Caco-2 (cell line): ENCODE data around the gene MYO18A. TPM values are rescaled to one million over a fixed set of nuclear protein-coding genes. Genes with fewer than 3 reads are reported as not detected.
"Not testable (repeated sequence)": the region's sequence is repeated elsewhere in the genome, so short reads cannot be mapped to it uniquely, and the experiment has no call there.

Experiments used
- BruUV-seq: library from RNA; stranded (reverse); fragments of 400-500 nt; replicated peaks from 2 replicates; lab custom pipeline; 2021; lab: Mats Ljungman, UMichigan
- CTCF ChIA-PET: fragments of 300-600 bp; sonication (Branson Sonifier 250); formaldehyde crosslinking; loops from one replicate; lab custom pipeline; 2022; ENCODE audit warnings: antibody characterized with exemption; lab: Charles Lee
- POLR2A ChIA-PET: fragments of 300-600 bp; sonication (Branson Sonifier 250); formaldehyde crosslinking; loops from one replicate; lab custom pipeline; 2022; ENCODE audit warnings: antibody characterized with exemption; lab: Charles Lee
- DNase-seq, 2 experiments: peaks; one replicate each; pipeline versions ENCODE4 v3.0.0 to v3.0.0-alpha.2; 2020 to 2022
- H3K27me3 ChIP-seq: replicated peaks from 2 replicates; pipeline ENCODE4 v1.6.0; 2011; ENCODE audit warnings: low read length; ENCODE audit not compliant: control insufficient read depth, insufficient read depth
- H3K36me3 ChIP-seq: 2 replicates; pipeline ENCODE4 v1.5.1; 2011; ENCODE audit warnings: low read length; ENCODE audit not compliant: control insufficient read depth, insufficient read depth
- H3K4me1 ChIP-seq: fragments of 250-450 bp; sonication (Bioruptor Pico); 2 replicates; pipeline ENCODE4 v1.5.1; 2020; ENCODE audit warnings: mild to moderate bottlenecking
- H3K4me3 ChIP-seq: 2 replicates; pipeline ENCODE4 v1.5.1; 2011; ENCODE audit warnings: low read depth, mild to moderate bottlenecking, control low read depth, low read length
- H3K9me3 ChIP-seq: fragments of 250-450 bp; sonication (Bioruptor Pico); 2 replicates; pipeline ENCODE4 v1.5.1; 2020; ENCODE audit warnings: mild to moderate bottlenecking, moderate library complexity
- H3K27ac Mint-ChIP-seq: one replicate; pipeline ENCODE4 v1.8.0; 2022; ENCODE audit warnings: mixed read lengths; ENCODE audit not compliant: unreplicated experiment
- H3K27me3 Mint-ChIP-seq: one replicate; pipeline ENCODE4 v1.8.0; 2022; ENCODE audit warnings: mixed read lengths; ENCODE audit not compliant: insufficient read depth, unreplicated experiment
- H3K36me3 Mint-ChIP-seq: one replicate; pipeline ENCODE4 v1.8.0; 2022; ENCODE audit warnings: mild to moderate bottlenecking, mixed read lengths; ENCODE audit not compliant: insufficient read depth, unreplicated experiment
- H3K4me1 Mint-ChIP-seq: one replicate; pipeline ENCODE4 v1.8.0; 2022; ENCODE audit warnings: low read depth, mixed read lengths; ENCODE audit not compliant: unreplicated experiment
- H3K4me3 Mint-ChIP-seq: one replicate; pipeline ENCODE4 v1.8.0; 2022; ENCODE audit warnings: mild to moderate bottlenecking, moderate library complexity, mixed read lengths; ENCODE audit not compliant: unreplicated experiment
- H3K9me3 Mint-ChIP-seq: one replicate; pipeline ENCODE4 v1.8.0; 2022; ENCODE audit warnings: mixed read lengths; ENCODE audit not compliant: unreplicated experiment
- intact Hi-C: fragments of 100-400 bp; cut with micrococcal nuclease; formaldehyde crosslinking; loops from one replicate; pipeline ENCODE4 v1.10.0; 2022; ENCODE audit not compliant: unreplicated experiment
- total RNA-seq: library from RNA; stranded (reverse); gene quantifications from 2 replicates; pipeline ENCODE4 v1.2.3, GENCODE V29; 2022
- TF ChIP-seq, protein P1 (sequence below), 2 experiments: fragments of 200-600 bp in 1 of 2; IDR thresholded peaks; 1 replicate in 1 of 2; 2 replicates in 1 of 2; pipeline versions ENCODE4 v1.5.1 to v1.8.0; 2011 to 2022; ENCODE audit warnings: antibody characterized with exemption in 1 of 2, control low read depth in 1 of 2, inconsistent platforms in 1 of 2, low read depth in 1 of 2, low read length in 1 of 2, mild to moderate bottlenecking in 1 of 2, moderate library complexity in 1 of 2; ENCODE audit not compliant: insufficient read depth in 1 of 2, severe bottlenecking in 1 of 2, unreplicated experiment in 1 of 2

Gene MYO18A
- total RNA-seq, 1 experiment from 2014 or later: 47.1 TPM

DNA sequence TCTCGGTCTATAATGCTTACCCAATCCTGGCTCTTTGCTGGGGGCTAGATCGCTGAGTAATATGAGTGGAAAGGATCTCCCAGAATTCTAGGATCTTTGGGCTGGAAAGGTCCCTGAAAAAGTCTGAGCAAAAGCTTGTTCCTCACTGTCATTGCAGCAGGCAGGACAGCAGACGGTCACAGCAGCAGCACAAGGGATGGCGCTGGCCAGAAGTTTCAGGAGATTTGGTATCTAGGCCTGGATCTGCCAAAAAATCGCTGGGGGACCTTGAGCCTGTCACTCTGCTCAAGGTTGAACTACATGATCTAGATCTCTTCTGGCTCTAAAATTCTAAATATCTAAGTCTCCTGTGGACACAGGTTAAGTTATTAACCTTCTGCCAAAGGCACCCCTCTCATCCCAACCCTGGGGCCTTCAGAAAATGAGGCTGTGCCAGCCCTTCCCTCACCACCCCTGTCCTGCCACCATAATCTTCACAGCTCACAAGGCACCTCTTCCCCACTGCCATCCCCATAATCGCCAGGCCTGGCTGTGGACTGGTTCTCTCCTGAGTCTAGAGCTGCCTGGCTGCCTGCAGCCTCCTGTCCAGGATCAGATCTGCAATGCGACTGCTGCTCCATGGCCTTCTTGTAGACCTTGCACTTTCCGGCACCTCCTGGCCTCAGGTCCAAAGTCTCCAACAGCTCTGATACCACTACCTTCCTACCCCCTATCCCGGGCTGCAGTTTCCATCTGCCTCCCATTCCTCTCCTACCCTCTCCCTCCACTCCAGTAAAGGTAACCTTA lies 10.2 kb downstream of the MYO18A start:
- BruUV-seq: no TSS peak
- H3K36me3 ChIP-seq: peaks cover 6% of the 10 kb centered on the region
- peaks cover 18% of the 10 kb centered on the region for H3K4me1 Mint-ChIP-seq

DNA sequence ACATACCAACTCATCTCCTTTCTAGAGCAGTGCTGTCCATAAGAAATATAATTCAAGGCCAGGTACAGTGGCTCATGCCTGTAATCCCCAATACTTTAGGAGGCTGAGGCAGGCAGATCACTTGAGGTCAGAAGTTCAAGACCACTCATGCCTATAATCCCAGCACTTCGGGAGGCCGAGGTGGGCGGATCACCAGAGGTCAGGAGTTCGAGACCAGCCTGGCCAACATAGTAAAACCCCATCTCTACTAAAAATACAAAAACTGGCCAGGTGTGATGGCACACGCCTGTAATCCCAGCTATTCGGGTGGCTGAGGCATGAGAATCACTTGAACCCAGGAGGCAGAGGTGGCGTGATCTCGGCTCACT lies 11.5 kb downstream of the MYO18A start:
- H3K36me3 ChIP-seq, H3K9me3 Mint-ChIP-seq, H3K27ac Mint-ChIP-seq, intact Hi-C loops, H3K27me3 ChIP-seq, H3K9me3 ChIP-seq, H3K4me3 Mint-ChIP-seq, H3K4me3 ChIP-seq, BruUV-seq, POLR2A ChIA-PET, H3K4me1 ChIP-seq, H3K27me3 Mint-ChIP-seq: not testable (repeated sequence)
- DNase-seq: peak in 1 of 2 experiments; percentile 14
- Mint-ChIP-seq H3K4me1 (peaks cover 18% of the 10 kb centered on the region), H3K36me3 (peaks cover 23% of the 10 kb centered on the region)
- CTCF ChIA-PET: interaction anchor here (1.0 kb wide), 1 partner anchor 11 kb away, joined by 3 read pairs; the partner anchor contains the start of gene MYO18A

More for the DNA sequence above, 10.2 kb downstream of the MYO18A start:
- H3K27ac Mint-ChIP-seq: no peak overlapping the region
- H3K36me3 Mint-ChIP-seq: peaks cover 24% of the 10 kb centered on the region
- CTCF ChIA-PET: interaction anchor here (0.6 to 1.0 kb wide), 3 partner anchors 10 to 21 kb away, joined by 3 to 6 read pairs (median 3); partner anchors contain the start of gene MYO18A
- Histone ChIP-seq H3K27me3 (no peaks in the 10 kb centered on the region), H3K4me3 (no peak overlapping the region), H3K9me3 (no peaks in the 10 kb centered on the region), H3K4me1 (peaks cover 3% of the 10 kb centered on the region; the same call in 1 of the 2 replicates)
- TF ChIP-seq, protein P1, sequence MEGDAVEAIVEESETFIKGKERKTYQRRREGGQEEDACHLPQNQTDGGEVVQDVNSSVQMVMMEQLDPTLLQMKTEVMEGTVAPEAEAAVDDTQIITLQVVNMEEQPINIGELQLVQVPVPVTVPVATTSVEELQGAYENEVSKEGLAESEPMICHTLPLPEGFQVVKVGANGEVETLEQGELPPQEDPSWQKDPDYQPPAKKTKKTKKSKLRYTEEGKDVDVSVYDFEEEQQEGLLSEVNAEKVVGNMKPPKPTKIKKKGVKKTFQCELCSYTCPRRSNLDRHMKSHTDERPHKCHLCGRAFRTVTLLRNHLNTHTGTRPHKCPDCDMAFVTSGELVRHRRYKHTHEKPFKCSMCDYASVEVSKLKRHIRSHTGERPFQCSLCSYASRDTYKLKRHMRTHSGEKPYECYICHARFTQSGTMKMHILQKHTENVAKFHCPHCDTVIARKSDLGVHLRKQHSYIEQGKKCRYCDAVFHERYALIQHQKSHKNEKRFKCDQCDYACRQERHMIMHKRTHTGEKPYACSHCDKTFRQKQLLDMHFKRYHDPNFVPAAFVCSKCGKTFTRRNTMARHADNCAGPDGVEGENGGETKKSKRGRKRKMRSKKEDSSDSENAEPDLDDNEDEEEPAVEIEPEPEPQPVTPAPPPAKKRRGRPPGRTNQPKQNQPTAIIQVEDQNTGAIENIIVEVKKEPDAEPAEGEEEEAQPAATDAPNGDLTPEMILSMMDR (IDR thresholded peaks at IDR 0.05; ENCODE audit: insufficient read depth in 1 of 2, low read depth in 1 of 2, low read length in 1 of 2, severe bottlenecking in 1 of 2, unreplicated experiment in 1 of 2): no peak
- H3K4me3 Mint-ChIP-seq: no peak overlapping the region
- no peaks in the 10 kb centered on the region for H3K9me3 Mint-ChIP-seq
- DNase-seq: peak in 1 of 2 experiments; percentile 30
- no peaks in the 10 kb centered on the region for H3K27me3 Mint-ChIP-seq
- intact Hi-C loops: no loop called here
- POLR2A ChIA-PET: no interaction called here

DNA sequence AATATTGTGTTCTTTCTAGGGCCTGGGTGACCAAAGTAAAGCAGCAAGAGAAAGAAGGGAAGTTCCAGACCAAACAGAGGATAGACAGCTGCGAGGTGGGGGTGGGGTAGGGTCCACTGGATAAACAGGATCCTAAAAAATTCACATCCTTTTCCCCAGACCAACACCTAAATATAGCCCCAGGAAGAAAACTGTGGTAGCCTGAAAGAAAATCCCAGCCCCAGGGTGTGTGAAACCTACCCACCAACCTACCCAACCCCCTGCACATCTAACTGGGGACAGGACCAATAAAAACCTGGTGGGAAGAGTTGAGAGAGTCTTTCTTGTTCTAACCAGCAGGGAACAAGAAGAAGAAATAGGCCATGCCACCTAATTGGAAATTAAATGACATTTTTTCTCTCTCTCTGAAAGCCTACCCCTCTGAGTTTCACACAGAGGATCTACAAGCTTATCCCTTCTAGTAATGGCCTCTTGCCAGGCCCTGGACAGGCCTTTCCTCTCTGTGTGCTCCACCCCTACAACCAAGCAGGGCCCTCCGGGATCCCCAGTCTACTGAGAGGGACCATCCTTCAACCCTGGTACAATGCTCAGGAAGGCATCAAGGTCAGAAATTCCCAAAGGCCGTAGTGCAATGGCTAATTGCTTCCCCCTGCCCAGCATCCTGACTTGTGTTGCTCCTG lies 12.0 kb downstream of the MYO18A start:
- intact Hi-C loops: no loop called here
- Histone ChIP-seq H3K9me3 (no peaks in the 10 kb centered on the region), H3K4me3 (no peak overlapping the region), H3K36me3 (peaks cover 6% of the 10 kb centered on the region), H3K4me1 (peaks cover 3% of the 10 kb centered on the region; the same call in 1 of the 2 replicates), H3K27me3 (no peaks in the 10 kb centered on the region)
- Mint-ChIP-seq H3K36me3 (peaks cover 18% of the 10 kb centered on the region), H3K27ac (no peak overlapping the region), H3K27me3 (no peaks in the 10 kb centered on the region), H3K4me3 (no peak overlapping the region), H3K4me1 (peaks cover 18% of the 10 kb centered on the region), H3K9me3 (no peaks in the 10 kb centered on the region)
- POLR2A ChIA-PET: interaction anchor here (1.0 kb wide), 1 partner anchor 9 kb away, joined by 3 read pairs; no protein-coding TSS in a partner anchor
- TF ChIP-seq, protein P1 (IDR thresholded peaks at IDR 0.05; ENCODE audit: insufficient read depth in 1 of 2, low read depth in 1 of 2, low read length in 1 of 2, severe bottlenecking in 1 of 2, unreplicated experiment in 1 of 2): no peak
- DNase-seq: peak in 1 of 2 experiments; percentile 25
- BruUV-seq: no TSS peak
- CTCF ChIA-PET: interaction anchor here (0.7 to 1.5 kb wide), 2 partner anchors 19 to 52 kb away, joined by 4 to 5 read pairs; no protein-coding TSS in a partner anchor
